ENCODE results near the gene CCRL2.
"Not testable (repeated sequence)": the region's sequence is repeated elsewhere in the genome, so short reads cannot be mapped to it uniquely, and the experiment has no call there.

CCRL2 gene

DNA sequence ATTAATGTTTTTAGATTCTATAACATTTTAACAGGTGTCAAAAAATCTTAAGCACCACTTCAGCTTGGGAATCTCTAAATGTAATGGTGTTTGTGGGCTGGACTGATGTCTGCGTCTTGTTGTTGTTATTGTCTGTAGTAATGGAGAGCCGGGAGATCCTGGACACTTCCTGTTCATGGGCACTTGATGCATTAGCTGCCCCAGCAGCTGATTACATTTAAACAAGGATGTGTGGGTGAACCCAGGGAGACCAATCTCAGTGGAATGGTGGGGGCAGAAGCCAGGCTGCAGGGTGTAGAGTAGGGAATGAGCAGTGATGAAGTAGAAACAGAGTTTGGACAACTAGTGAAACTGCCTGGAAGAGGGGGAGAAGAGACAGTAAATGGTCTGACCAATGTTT is 8.0 kb upstream of the CCRL2 start:
- no peak overlapping the region for H3K4me3 ChIP-seq (ENCODE audit: low read depth, low read length)
- TF ChIP-seq, protein P1, sequence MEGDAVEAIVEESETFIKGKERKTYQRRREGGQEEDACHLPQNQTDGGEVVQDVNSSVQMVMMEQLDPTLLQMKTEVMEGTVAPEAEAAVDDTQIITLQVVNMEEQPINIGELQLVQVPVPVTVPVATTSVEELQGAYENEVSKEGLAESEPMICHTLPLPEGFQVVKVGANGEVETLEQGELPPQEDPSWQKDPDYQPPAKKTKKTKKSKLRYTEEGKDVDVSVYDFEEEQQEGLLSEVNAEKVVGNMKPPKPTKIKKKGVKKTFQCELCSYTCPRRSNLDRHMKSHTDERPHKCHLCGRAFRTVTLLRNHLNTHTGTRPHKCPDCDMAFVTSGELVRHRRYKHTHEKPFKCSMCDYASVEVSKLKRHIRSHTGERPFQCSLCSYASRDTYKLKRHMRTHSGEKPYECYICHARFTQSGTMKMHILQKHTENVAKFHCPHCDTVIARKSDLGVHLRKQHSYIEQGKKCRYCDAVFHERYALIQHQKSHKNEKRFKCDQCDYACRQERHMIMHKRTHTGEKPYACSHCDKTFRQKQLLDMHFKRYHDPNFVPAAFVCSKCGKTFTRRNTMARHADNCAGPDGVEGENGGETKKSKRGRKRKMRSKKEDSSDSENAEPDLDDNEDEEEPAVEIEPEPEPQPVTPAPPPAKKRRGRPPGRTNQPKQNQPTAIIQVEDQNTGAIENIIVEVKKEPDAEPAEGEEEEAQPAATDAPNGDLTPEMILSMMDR (conservative IDR thresholded peaks at IDR 0.05; ENCODE audit: low read depth, low read length), result no peak
- no peak for DNase-seq (ENCODE audit: low read depth)

- TF ChIP-seq, protein P1 (conservative IDR thresholded peaks at IDR 0.05; ENCODE audit: low read depth, low read length), result no peak
- no peak overlapping the region for H3K4me3 ChIP-seq (ENCODE audit: low read depth, low read length)
- peak; percentile 38 for DNase-seq (ENCODE audit: low read depth)
These were observed 7.5 kb upstream of the CCRL2 start for GRCh38 chr3:46399557-46399956.

DNA sequence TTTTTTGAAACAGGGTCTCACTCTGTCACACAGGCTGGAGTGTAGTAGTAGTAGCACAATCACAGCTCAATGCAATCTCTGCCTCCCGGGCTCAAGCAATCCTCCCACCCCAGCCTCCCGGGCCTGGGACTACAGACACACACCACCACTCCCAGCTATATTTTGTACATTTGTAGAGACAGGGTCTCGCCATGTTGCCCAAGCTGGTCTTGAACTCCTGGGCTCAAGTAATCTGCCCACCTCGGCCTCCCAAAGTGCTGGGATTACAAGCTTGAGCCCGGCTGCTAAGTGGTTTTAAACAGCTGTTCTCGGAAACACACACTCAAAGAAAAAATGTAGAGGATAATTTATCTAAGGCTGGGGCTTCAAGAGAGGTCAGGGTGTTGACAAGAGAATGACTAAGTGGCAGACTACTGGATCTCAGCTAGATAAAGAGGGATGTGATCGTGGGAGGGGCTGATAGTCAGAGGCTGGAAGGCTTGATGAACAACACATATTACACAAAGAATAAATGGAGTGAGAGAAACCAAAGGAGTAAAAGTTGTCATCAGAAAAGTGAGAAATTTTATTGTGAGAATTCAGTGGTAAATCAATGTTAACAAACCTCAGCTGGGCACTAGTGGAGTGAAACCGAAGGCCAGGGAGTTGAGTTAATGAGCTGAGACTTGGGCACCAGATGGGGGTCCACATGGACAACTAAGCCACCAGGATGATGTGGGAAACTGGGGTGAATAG is 6.9 kb upstream of the CCRL2 start:
- TF ChIP-seq, protein P1 (conservative IDR thresholded peaks at IDR 0.05; ENCODE audit: low read depth, low read length), result no peak
- H3K4me3 ChIP-seq (ENCODE audit: low read depth, low read length), result no peak overlapping the region
- DNase-seq (ENCODE audit: low read depth), result peak; percentile 91

DNA sequence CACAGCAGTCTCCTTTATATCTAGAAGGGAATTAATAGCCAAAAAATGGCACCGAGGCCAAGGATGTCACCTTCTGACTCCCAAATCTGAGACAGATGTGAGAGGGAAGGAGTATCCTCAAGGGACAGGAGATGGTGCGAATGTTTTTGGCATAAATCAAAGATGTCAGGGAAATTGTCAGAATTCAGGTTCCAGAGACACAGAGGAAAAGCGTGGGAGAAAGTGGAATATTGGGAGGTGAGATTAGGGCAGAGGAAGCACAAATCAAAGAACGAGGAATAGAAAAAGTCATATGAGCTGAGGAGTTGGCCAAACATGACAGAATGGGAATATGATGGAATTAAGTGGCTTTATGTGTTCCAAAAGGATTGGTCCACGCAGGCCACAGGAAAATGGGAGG is 6.2 kb upstream of the CCRL2 start:
- no peak for DNase-seq (ENCODE audit: low read depth)
- TF ChIP-seq, protein P1 (conservative IDR thresholded peaks at IDR 0.05; ENCODE audit: low read depth, low read length), result no peak
- H3K4me3 ChIP-seq (ENCODE audit: low read depth, low read length), result no peak overlapping the region

GRCh38 chr3:46401579-46401978 is 5.5 kb upstream of the CCRL2 start:
- no peak for DNase-seq (ENCODE audit: low read depth)
- TF ChIP-seq, protein P1 (conservative IDR thresholded peaks at IDR 0.05; ENCODE audit: low read depth, low read length), result no peak
- H3K4me3 ChIP-seq (ENCODE audit: low read depth, low read length), result no peak overlapping the region

GRCh38 chr3:46402902-46403301 is 4.2 kb upstream of the CCRL2 start:
- not testable (repeated sequence) for DNase-seq (ENCODE audit: low read depth); H3K4me3 ChIP-seq (ENCODE audit: low read depth, low read length)

DNA sequence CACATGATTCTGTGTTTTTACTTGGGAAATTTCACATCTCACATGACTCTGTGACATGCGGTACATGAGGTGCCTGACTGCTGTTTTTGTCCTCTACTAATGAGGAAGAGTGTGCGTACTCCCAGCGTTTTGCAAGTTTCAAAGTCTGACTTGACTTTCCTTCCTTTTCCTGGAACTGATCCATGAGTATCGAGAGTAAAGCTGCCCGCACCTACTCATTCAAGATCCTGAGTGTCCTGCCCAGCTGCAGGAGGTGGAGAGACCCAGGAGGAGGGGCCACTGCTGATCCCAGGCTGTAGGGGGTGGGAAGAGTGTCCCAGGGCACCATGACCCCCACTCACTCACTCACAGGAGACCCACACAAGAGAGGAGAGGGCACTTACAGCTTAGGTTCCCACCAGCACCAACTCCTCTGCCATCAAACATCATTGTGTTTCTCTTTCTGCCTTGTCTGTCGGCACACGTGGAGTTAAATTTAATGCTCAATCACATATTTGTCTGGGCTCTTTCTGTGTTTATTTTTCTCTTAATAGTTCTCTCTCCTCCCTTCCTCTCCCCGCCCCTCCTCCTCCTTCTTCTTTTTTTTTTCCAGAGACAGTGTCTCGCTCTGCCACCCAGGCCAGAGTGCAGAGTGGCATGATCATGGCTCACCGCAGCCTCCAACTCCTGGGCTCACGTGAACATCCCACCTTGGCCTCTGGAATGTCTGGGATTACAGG is 1.6 kb upstream of the CCRL2 start:
- no peak overlapping the region for H3K4me3 ChIP-seq (ENCODE audit: low read depth, low read length)
- DNase-seq (ENCODE audit: low read depth), result peak; percentile 53
- TF ChIP-seq, protein P1 (conservative IDR thresholded peaks at IDR 0.05; ENCODE audit: low read depth, low read length), result no peak
